Measurements from ENCODE around the gene ARMC2.

DNA sequence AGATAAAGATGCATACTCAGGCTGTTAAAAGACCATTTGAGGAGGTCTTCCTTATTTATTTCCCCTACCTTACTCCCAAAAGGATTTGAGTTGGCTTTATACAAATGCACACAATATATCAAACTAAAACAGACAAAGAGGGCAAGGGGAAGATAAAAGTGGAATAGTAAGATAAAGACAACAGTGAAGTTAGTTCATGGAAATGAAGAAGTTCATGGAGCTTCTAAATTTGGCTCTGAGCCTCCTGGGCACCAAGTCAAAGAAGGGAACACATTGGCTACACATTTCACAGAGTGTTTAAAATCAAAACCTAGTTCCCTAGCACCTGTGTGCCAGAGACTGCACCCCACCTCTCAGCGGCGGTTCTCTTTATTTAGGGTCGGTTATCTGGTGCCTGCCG, 25.8 kb upstream of the ARMC2 start:
- TF ChIP-seq YY1 (IDR thresholded peaks at IDR 0.05; ENCODE audit: insufficient read depth, insufficient read length), result no peak
- no peak for TF ChIP-seq ZNF274 (IDR thresholded peaks at IDR 0.05; ENCODE audit: low read depth, low read length)
- no peak for TF ChIP-seq SUZ12 (IDR thresholded peaks at IDR 0.05; ENCODE audit: extremely low read depth, insufficient read depth, insufficient read length)

Measured in NT2/D1 (cell line).